Rectal smooth muscle tissue (tissue), 1 donor: ENCODE measurements around the gene MIS18A.
"Not testable (repeated sequence)": the region's sequence is repeated elsewhere in the genome, so short reads cannot be mapped to it uniquely, and the experiment has no call there.

Experiments used
- H3K27ac ChIP-seq: one replicate; pipeline ENCODE4 v1.7.0; 2013; ENCODE audit warnings: low read depth, low read length, inconsistent platforms
- H3K27me3 ChIP-seq: one replicate; pipeline ENCODE4 v1.7.0; 2013; ENCODE audit warnings: low read length; ENCODE audit not compliant: control insufficient read depth, insufficient read depth
- H3K36me3 ChIP-seq: one replicate; pipeline ENCODE4 v1.7.0; 2013; ENCODE audit warnings: low read length; ENCODE audit not compliant: control insufficient read depth, insufficient read depth
- H3K4me1 ChIP-seq: one replicate; pipeline ENCODE4 v1.7.0; 2013; ENCODE audit warnings: low read length; ENCODE audit not compliant: control insufficient read depth, insufficient read depth
- H3K4me3 ChIP-seq: one replicate; pipeline ENCODE4 v1.7.0; 2013; ENCODE audit warnings: low read length
- H3K9ac ChIP-seq: one replicate; pipeline ENCODE4 v1.7.0; 2013; ENCODE audit warnings: low read length

The MIS18A gene

DNA sequence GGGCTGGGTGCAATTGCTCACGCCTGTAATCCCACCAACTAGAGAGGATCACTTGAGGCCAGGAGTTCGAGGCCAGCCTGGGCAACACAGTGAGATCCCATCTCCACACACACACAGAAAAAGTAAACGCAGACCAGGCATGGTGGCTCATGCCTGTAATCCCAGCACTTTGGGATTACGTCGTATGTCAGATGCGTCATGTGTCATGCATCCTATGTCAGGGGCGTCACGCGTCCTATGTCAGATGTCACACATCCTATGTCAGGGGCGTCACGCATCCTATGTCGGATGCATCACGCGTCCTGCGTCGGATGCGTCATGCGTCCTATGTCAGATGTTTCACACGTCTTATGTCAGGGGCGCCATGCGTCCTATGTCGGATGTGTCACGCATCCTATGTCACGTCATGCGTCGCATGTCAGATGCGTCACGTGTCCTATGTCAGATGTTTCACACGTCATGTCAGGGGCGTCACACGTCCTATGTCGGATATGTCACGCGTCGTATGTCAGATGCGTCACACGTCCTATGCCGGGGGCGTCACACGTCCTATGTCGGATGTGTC is 21.4 kb upstream of the MIS18A start:
- H3K27ac ChIP-seq, result no peak overlapping the region
- no peaks in the 10 kb centered on the region for H3K36me3 ChIP-seq
- no peak overlapping the region for H3K4me3 ChIP-seq
- H3K4me1 ChIP-seq, result no peaks in the 10 kb centered on the region
- no peaks in the 10 kb centered on the region for H3K27me3 ChIP-seq
- no peak overlapping the region for H3K9ac ChIP-seq

- no peaks in the 10 kb centered on the region for H3K27me3 ChIP-seq
- H3K36me3 ChIP-seq, result no peaks in the 10 kb centered on the region
- no peak overlapping the region for H3K9ac ChIP-seq
- no peak overlapping the region for H3K27ac ChIP-seq
- H3K4me1 ChIP-seq, result no peaks in the 10 kb centered on the region
- H3K4me3 ChIP-seq, result no peak overlapping the region
Observed at GRCh38 chr21:32299695-32300094, 20.8 kb upstream of the MIS18A start.

DNA sequence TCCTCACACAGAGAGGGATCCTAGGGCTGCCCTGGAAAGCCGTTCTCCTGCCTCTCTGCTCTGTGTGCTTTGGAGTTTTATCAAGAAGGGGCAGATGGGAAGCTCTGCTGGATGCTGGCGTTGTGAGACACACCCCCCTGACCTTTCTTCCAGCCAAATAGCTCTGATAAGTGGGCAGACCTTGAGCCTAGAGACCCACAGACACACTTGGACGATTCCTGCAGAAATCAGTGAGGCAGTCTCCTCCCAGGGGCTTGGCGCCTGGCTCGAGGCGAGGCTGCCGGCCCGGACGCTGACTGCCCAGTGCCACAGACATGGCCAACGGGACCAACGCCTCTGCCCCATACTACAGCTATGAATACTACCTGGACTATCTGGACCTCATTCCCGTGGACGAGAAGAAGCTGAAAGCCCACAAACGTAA is 19.8 kb upstream of the MIS18A start, which contains the start of gene MRAP:
MRAP (plus strand) TSS at position 198 of the 424 bp plus-strand sequence; CDS start at position 315, 117 bp downstream.
- H3K4me1 ChIP-seq, result no peaks in the 10 kb centered on the region
- no peak within 1 kb of the TSS for H3K4me3 ChIP-seq
- H3K9ac ChIP-seq, result no peak within 1 kb of the TSS
- H3K27ac ChIP-seq, result no peak within 1 kb of the TSS
- no peaks in the 10 kb centered on the region for H3K27me3 ChIP-seq
- no peaks in the 10 kb centered on the region for H3K36me3 ChIP-seq

GRCh38 chr21:32298148-32298559 is 19.3 kb upstream of the MIS18A start:
- Histone ChIP-seq H3K27ac (no peak overlapping the region), H3K4me1 (no peaks in the 10 kb centered on the region), H3K9ac (no peak overlapping the region), H3K4me3 (no peak overlapping the region), H3K27me3 (no peaks in the 10 kb centered on the region), H3K36me3 (no peaks in the 10 kb centered on the region)

- Histone ChIP-seq H3K27me3 (no peaks in the 10 kb centered on the region), H3K9ac (no peak overlapping the region), H3K36me3 (no peaks in the 10 kb centered on the region), H3K4me3 (no peak overlapping the region), H3K4me1 (no peaks in the 10 kb centered on the region), H3K27ac (no peak overlapping the region)
Observed at GRCh38 chr21:32297449-32297848, 18.6 kb upstream of the MIS18A start.

GRCh38 chr21:32285476-32285875 is 6.6 kb upstream of the MIS18A start:
- no peaks in the 10 kb centered on the region for H3K4me1 ChIP-seq
- H3K9ac ChIP-seq, result no peak overlapping the region
- H3K36me3 ChIP-seq, result no peaks in the 10 kb centered on the region
- no peak overlapping the region for H3K4me3 ChIP-seq
- H3K27ac ChIP-seq, result no peak overlapping the region
- H3K27me3 ChIP-seq, result no peaks in the 10 kb centered on the region

- H3K9ac ChIP-seq, result no peak overlapping the region
- peaks cover 2% of the 10 kb centered on the region for H3K4me1 ChIP-seq
- no peaks in the 10 kb centered on the region for H3K36me3 ChIP-seq
- H3K27me3 ChIP-seq, result no peaks in the 10 kb centered on the region
- H3K4me3 ChIP-seq, result no peak overlapping the region
- no peak overlapping the region for H3K27ac ChIP-seq
Observed at GRCh38 chr21:32282992-32283391, 4.1 kb upstream of the MIS18A start.

DNA sequence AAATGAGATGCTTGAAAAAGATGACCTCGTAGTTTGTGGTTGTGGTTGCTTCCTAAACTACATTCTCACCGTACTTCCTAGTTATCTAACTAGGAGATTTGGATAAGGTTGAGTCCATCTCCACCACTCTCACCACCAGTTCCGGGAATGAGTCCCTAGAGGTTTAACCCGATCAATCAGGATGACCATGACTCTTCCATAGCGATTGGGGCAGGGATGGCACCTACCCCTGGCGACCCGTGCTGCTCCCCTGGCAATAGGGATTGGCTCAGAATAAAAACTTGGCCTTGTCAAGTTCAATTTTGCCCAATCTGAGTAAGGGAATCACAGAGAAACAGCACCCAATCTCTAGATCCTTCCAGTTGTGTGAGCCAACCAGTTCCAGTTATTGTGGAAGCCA is 2.7 kb upstream of the MIS18A start:
- no peaks in the 10 kb centered on the region for H3K36me3 ChIP-seq
- no peaks in the 10 kb centered on the region for H3K27me3 ChIP-seq
- no peak overlapping the region for H3K9ac ChIP-seq
- no peak overlapping the region for H3K4me3 ChIP-seq
- peaks cover 5% of the 10 kb centered on the region for H3K4me1 ChIP-seq
- no peak overlapping the region for H3K27ac ChIP-seq

DNA sequence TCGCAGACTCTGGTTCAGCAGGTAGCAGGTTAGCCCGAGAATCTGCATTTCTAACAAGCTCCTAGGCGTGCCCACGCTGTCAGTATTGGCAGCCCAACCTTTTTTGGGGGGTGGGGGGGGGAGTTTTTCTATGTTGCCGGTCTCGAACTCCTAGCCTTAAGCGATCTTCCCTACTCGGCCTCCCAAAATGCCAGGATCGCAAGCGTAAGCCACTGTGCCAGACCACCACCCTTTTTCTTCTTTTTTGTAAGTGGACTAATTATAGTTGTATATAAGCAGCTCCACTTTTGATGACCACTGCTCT is 480 bp upstream of the MIS18A start:
- peak overlapping the region; percentile 77 for H3K4me3 ChIP-seq
- H3K4me1 ChIP-seq, result peaks cover 5% of the 10 kb centered on the region
- H3K9ac ChIP-seq, result peak overlapping the region; percentile 12
- no peaks in the 10 kb centered on the region for H3K27me3 ChIP-seq
- H3K36me3 ChIP-seq, result no peaks in the 10 kb centered on the region
- H3K27ac ChIP-seq, result peak overlapping the region; percentile 41

GRCh38 chr21:32278103-32278502 is 746 bp downstream of the MIS18A start:
- H3K27ac ChIP-seq, result no peak overlapping the region
- no peaks in the 10 kb centered on the region for H3K36me3 ChIP-seq
- H3K27me3 ChIP-seq, result no peaks in the 10 kb centered on the region
- H3K4me3 ChIP-seq, result peak overlapping the region; percentile 92
- peaks cover 5% of the 10 kb centered on the region for H3K4me1 ChIP-seq
- H3K9ac ChIP-seq, result no peak overlapping the region

DNA sequence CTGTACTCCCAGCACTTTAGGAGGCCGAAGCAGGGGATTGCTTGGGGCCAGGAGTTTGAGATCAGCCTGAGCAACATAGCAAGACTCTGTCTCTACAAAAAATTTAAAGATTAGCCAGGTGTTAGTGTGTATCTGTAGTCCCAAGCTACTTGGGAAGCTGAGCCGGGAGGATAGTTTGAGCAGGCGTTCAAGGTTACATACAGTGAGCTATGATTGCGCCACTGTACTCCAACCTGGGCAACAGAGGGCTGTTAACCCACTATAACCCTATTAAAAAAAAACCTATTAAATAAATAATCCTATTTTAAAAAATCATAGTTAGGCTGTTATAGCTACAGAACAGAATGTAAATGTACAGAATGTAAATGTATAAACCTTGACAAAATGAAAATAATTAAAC is 2.2 kb downstream of the MIS18A start:
- Histone ChIP-seq H3K27ac (no peak overlapping the region), H3K4me3 (no peak overlapping the region), H3K27me3 (no peaks in the 10 kb centered on the region), H3K36me3 (no peaks in the 10 kb centered on the region), H3K9ac (no peak overlapping the region), H3K4me1 (peaks cover 5% of the 10 kb centered on the region)

DNA sequence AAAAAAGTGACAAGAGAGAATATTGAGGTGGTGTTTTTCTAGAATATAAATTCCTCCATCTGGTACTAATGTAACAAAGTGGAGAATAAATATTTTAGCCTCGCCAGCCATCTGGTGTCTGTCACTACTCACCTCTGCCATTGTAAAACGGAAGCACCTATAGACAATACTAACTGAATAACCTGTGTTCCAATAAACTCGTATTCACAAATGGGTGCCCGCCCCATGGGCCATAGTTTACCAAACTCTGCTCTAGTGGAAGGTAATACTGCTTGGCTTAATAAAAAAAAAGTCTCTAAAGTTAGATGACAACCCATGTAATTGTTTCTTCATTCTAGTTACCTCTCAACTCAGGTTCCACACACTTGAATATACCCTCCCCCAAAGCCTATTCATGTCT is 8.1 kb downstream of the MIS18A start:
- no peak overlapping the region for H3K27ac ChIP-seq
- no peak overlapping the region for H3K4me3 ChIP-seq
- no peaks in the 10 kb centered on the region for H3K36me3 ChIP-seq
- no peak overlapping the region for H3K9ac ChIP-seq
- no peaks in the 10 kb centered on the region for H3K4me1 ChIP-seq
- no peaks in the 10 kb centered on the region for H3K27me3 ChIP-seq

DNA sequence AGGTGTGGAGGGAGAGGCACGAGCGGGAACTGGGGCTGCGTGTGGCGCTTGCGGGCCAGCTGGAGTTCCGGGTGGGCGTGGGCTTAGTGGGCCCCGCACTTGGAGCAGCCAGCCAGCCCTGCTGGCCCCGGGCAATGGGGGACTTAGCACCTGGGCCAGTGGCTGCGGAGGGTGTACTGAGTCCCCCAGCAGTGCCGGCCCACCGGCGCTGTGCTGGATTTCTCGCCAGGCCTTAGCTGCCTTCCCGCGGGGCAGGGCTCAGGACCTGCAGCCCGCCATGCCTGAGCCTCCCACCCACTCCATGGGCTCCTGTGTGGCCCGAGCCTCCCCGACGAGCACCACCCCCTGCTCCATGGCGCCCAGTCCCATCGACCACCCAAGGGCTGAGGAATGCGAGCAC is 13.5 kb downstream of the MIS18A start:
- not testable (repeated sequence) for H3K9ac ChIP-seq, H3K27ac ChIP-seq, H3K4me3 ChIP-seq, H3K4me1 ChIP-seq, H3K36me3 ChIP-seq, H3K27me3 ChIP-seq
